ENCODE data around the gene FXYD6. TPM values are rescaled to one million over a fixed set of nuclear protein-coding genes. Genes with fewer than 3 reads are reported as not detected.

The FXYD6 gene
- polyA plus RNA-seq, 2 of the 4 experiments (the other 2 are of a cell fraction): 0.26 to 0.49 TPM

GRCh38 chr11:117805045-117805444 is 71.4 kb downstream of the FXYD6 start:
- CTCF ChIA-PET: interaction anchor here (2.7 to 12.8 kb wide), 3 partner anchors 14 to 379 kb away, joined by 17 to 158 read pairs (median 82); no protein-coding TSS in a partner anchor
- TF ChIP-seq CHD2 (IDR thresholded peaks at IDR 0.05; ENCODE audit: low read length, partially characterized antibody) (no peak), RFX5 (IDR thresholded peaks at IDR 0.05) (no peak), HOXB13 (CRISPR knock-in tag; IDR thresholded peaks at IDR 0.05; ENCODE audit: low read depth) (no peak), KDM1A (IDR thresholded peaks at IDR 0.05; ENCODE audit: low read depth) (no peak), ZNF302 (CRISPR knock-in tag; IDR thresholded peaks at IDR 0.05) (no peak), POLR2AphosphoS2 (conservative IDR thresholded peaks at IDR 0.05; ENCODE audit: low read length) (no peak)
- no peak overlapping the region for H3K4me3 ChIP-seq
- 0% methylated on average over 1 of the region's 1 CpG for WGBS (ENCODE audit: missing lambda C conversion rate)
- POLR2A ChIA-PET: no interaction called here
- no peak for DNase-seq (ENCODE audit: low read depth in 1 of 2, low spot score in 1 of 2)
- peaks cover 13% of the 10 kb centered on the region; the same call in 2 of the 3 replicates for H3K4me1 ChIP-seq
- no peak overlapping the region for H3K27ac ChIP-seq
- H3K9me3 ChIP-seq: no peaks in the 10 kb centered on the region
- H3K4me2 ChIP-seq: no peak overlapping the region
- FAIRE-seq: no peak
- ATAC-seq: no peak

- POLR2A ChIA-PET: no interaction called here
- TF ChIP-seq CTCF (IDR thresholded peaks at IDR 0.05): no peak
- TF ChIP-seq TFCP2L1 (CRISPR knock-in tag; IDR thresholded peaks at IDR 0.05): no peak
- TF ChIP-seq ZC3H11A (IDR thresholded peaks at IDR 0.05): no peak
- no peak for TF ChIP-seq EHMT2 (IDR thresholded peaks at IDR 0.05; ENCODE audit: low read depth)
- TF ChIP-seq MAFK (IDR thresholded peaks at IDR 0.05; ENCODE audit: partially characterized antibody): no peak
- no peak for TF ChIP-seq MAX (IDR thresholded peaks at IDR 0.05)
- no peak for TF ChIP-seq PBX3 (IDR thresholded peaks at IDR 0.05)
- TF ChIP-seq EP300 (IDR thresholded peaks at IDR 0.05): no peak
- TF ChIP-seq HOXB5 (CRISPR knock-in tag; IDR thresholded peaks at IDR 0.05): no peak
- TF ChIP-seq RFX5 (IDR thresholded peaks at IDR 0.05): no peak
- TF ChIP-seq RNF2 (IDR thresholded peaks at IDR 0.05; ENCODE audit: borderline replicate concordance, low read depth): no peak
- no peak for TF ChIP-seq PHF8 (IDR thresholded peaks at IDR 0.05; ENCODE audit: borderline replicate concordance, low read depth)
- no peak for TF ChIP-seq E2F6 (IDR thresholded peaks at IDR 0.05; ENCODE audit: borderline replicate concordance, low read depth)
- TF ChIP-seq EHF (CRISPR knock-in tag; IDR thresholded peaks at IDR 0.05): no peak
- no peak for TF ChIP-seq JUNB (IDR thresholded peaks at IDR 0.05)
- TF ChIP-seq CBX8 (IDR thresholded peaks at IDR 0.05): no peak
- TF ChIP-seq HMGXB4 (CRISPR knock-in tag; IDR thresholded peaks at IDR 0.05; ENCODE audit: borderline replicate concordance): no peak
- no peak for TF ChIP-seq ATOH8 (CRISPR knock-in tag; IDR thresholded peaks at IDR 0.05; ENCODE audit: low read depth)
- TF ChIP-seq HDAC2 (IDR thresholded peaks at IDR 0.05): no peak
- Histone ChIP-seq H3K4me1 (peaks cover 9% of the 10 kb centered on the region; the same call in 2 of the 3 replicates), H3K9me3 (no peaks in the 10 kb centered on the region), H3K4me2 (no peak overlapping the region), H3K4me3 (no peak overlapping the region), H3K27ac (no peak overlapping the region)
- no peak for FAIRE-seq
- ATAC-seq: no peak
- no peak for DNase-seq (ENCODE audit: low read depth in 1 of 2, low spot score in 1 of 2)
- 50% methylated on average over 1 of the region's 8 CpGs for WGBS (ENCODE audit: missing lambda C conversion rate)
- CTCF ChIA-PET: interaction anchor here (0.7 to 12.8 kb wide), 4 partner anchors 15 to 378 kb away, joined by 3 to 158 read pairs (median 50); no protein-coding TSS in a partner anchor
Measured at GRCh38 chr11:117803896-117804295, 72.6 kb downstream of the FXYD6 start.
